Pancreas (tissue), 10 donors: Measurements from ENCODE around the gene LRRC56. TPM values are rescaled to one million over a fixed set of nuclear protein-coding genes. Genes with fewer than 3 reads are reported as not detected.

Experiments used
- ATAC-seq, 4 donors: fragments of 200-7000 bp; cut with Tn5 transposase; one replicate each; pipeline versions ENCODE4 v1.8.0 to v1.9.1; 2020; ENCODE audit warnings: mild to moderate bottlenecking in 4 of 4, moderate library complexity in 4 of 4
- DNase-seq, 6 donors: peaks; one replicate each; pipeline ENCODE4 v3.0.0-alpha.2; 2020
- FAIRE-seq: peaks from 2 replicates; lab custom pipeline; 2012; peaks lifted over from hg19 to GRCh38; lab: Jason Lieb, UNC
- H3K27ac ChIP-seq, 4 donors: fragments of 200-600 bp; sonication (generic); 1 replicate in 3 of 4; 2 replicates in 1 of 4; pipeline versions ENCODE4 v1.5.0 to v1.8.0; 2020
- H3K27me3 ChIP-seq, 4 donors: fragments of 200-600 bp; one replicate each; pipeline ENCODE4 v1.8.0; 2021
- H3K36me3 ChIP-seq, 3 donors: fragments of 200-600 bp; sonication (generic) in 1 of 3; one replicate each; pipeline versions ENCODE4 v1.5.0 to v1.8.0; 2020 to 2021
- H3K4me1 ChIP-seq, 3 donors: fragments of 200-600 bp; one replicate each; pipeline ENCODE4 v1.8.0; 2021
- H3K4me3 ChIP-seq, 4 donors: fragments of 200-600 bp; sonication (generic) in 2 of 4; one replicate each; pipeline versions ENCODE4 v1.5.0 to v1.8.0; 2020 to 2021
- H3K9me3 ChIP-seq, 4 donors: fragments of 200-600 bp; one replicate each; pipeline ENCODE4 v1.8.0; 2021
- CTCF ChIP-seq, 4 donors: fragments of 200-600 bp; sonication (generic) in 3 of 4; IDR thresholded peaks; one replicate each; pipeline versions ENCODE4 v1.5.0 to v1.8.0; 2021; ENCODE audit warnings: antibody characterized with exemption in 4 of 4
- WGBS, 2 donors: extraction: QIAGEN DNeasy Blood & Tissue Kit; methylation state at CpG; one replicate each; pipeline ENCODE4 v1.1.7; 2013; 5-methylcytosine and 5-hydroxymethylcytosine counted together
- intact Hi-C, 3 donors: fragments of 100-400 bp; cut with DNase I; formaldehyde crosslinking; loops; one replicate each; pipeline versions ENCODE4 v1.11.1 to v1.14.2; 2022
- polyA plus RNA-seq, 2 donors: library from polyadenylated mRNA; stranded (reverse); fragments of 200-250 nt; gene quantifications; one replicate each; pipeline ENCODE4 v1.2.3, GENCODE V29; 2013
- total RNA-seq, 6 donors: library from RNA; stranded (reverse); fragmentation: NEBNext Ultra II Directional in 4 of 6; extraction: Animal tissue kit (Norgen Biotek cat#: 25700) in 4 of 6; gene quantifications; one replicate each; pipeline versions ENCODE4 v1.2.1 to v1.2.4, GENCODE V29; 2021 to 2023
- donor health status: healthy with polysubstance abuse.
- donor health status: DM: no; HTN: no; CAD: no; lungs with moderate emphysema.
- donor health status: DM: no; HTN: no; CAD: no.
- donor health status: control.
- donor health status: control.
- donor health status: Bipolar disorder and iron deficiency.
- donor health status: DM: yes; HTN: yes; CAD: no.
- donor health status: DM: no; HTN: no; CAD: no.
- donor health status: DM: no; HTN: no; CAD: no.
- donor health status: DM: yes; HTN: yes; CAD: no.

The LRRC56 gene
- total and polyA plus RNA-seq, 8 donors: 0.98 to 7.3 (median 1.8) TPM

- intact Hi-C loops: no loop called here
- Histone ChIP-seq H3K27me3 (no peaks in the 10 kb centered on the region), H3K4me3 (no peak overlapping the region), H3K27ac (no peak overlapping the region), H3K4me1 (no peaks in the 10 kb centered on the region), H3K9me3 (no peaks in the 10 kb centered on the region), H3K36me3 (peaks cover 12 to 47% (median 39%) of the 10 kb centered on the region in 3 donors)
- DNase-seq (peak in 2 of 6 donors; percentile 41 to 59), FAIRE-seq (no peak), ATAC-seq (no peak)
- 94 to 96% methylated on average over 31 of the region's 31 CpGs for WGBS, 2 donors
- TF ChIP-seq CTCF (IDR thresholded peaks at IDR 0.05): no peak
These were observed 39.6 kb upstream of the LRRC56 start for GRCh38 chr11:497565-498296.

GRCh38 chr11:498297-499181, 38.8 kb upstream of the LRRC56 start:
- H3K27me3 ChIP-seq: no peaks in the 10 kb centered on the region
- FAIRE-seq (no peak), DNase-seq (peak in 2 of 6 donors; percentile 35 to 74), ATAC-seq (no peak)
- no peak for TF ChIP-seq CTCF (IDR thresholded peaks at IDR 0.05)
- H3K9me3 ChIP-seq: no peaks in the 10 kb centered on the region
- no peak overlapping the region for H3K27ac ChIP-seq
- no peaks in the 10 kb centered on the region for H3K4me1 ChIP-seq
- no peak overlapping the region for H3K4me3 ChIP-seq
- 94 to 96% methylated on average over 37 to 39 of the region's 39 CpGs for WGBS, 2 donors
- H3K36me3 ChIP-seq: peaks cover 12 to 47% (median 39%) of the 10 kb centered on the region in 3 donors
- intact Hi-C loops: no loop called here

GRCh38 chr11:499201-500076, 37.9 kb upstream of the LRRC56 start:
- intact Hi-C loops: no loop called here

More at GRCh38 chr11:499201-500076, 37.9 kb upstream of the LRRC56 start:
- no peak for FAIRE-seq
- 94 to 95% methylated on average over 20 to 24 of the region's 24 CpGs for WGBS, 2 donors
- Histone ChIP-seq H3K4me3 (no peak overlapping the region), H3K36me3 (peaks cover 12 to 43% (median 39%) of the 10 kb centered on the region in 3 donors), H3K4me1 (no peaks in the 10 kb centered on the region), H3K9me3 (no peaks in the 10 kb centered on the region), H3K27me3 (no peaks in the 10 kb centered on the region), H3K27ac (no peak overlapping the region)
- peak in 2 of 6 donors; percentile 29 to 75 for DNase-seq
- no peak for ATAC-seq
- no peak for TF ChIP-seq CTCF (IDR thresholded peaks at IDR 0.05)
